Gastroesophageal sphincter (tissue), 3 donors: ENCODE results near the gene AQP4.

ENCODE experiments used
- CTCF ChIP-seq, 4 experiments: fragments of 200-600 bp in 2 of 4; fragments of 450-650 bp in 2 of 4; sonication (generic) in 1 of 4; IDR thresholded peaks; one replicate each; pipeline ENCODE4 v1.5.1; 2017 to 2019; ENCODE audit warnings: antibody characterized with exemption in 4 of 4, mild to moderate bottlenecking in 2 of 4, moderate library complexity in 2 of 4
- EP300 ChIP-seq: sonication (generic); formaldehyde crosslinking; IDR thresholded peaks from one replicate; pipeline ENCODE4 v1.6.1; 2017; ENCODE audit warnings: antibody characterized with exemption, mild to moderate bottlenecking
- POLR2A ChIP-seq, 2 donors: fragments of 450-650 bp; IDR thresholded peaks; one replicate each; pipeline ENCODE4 v1.6.1; 2017; ENCODE audit warnings: antibody characterized with exemption in 2 of 2, mild to moderate bottlenecking in 2 of 2, moderate library complexity in 1 of 2
- POLR2AphosphoS5 ChIP-seq: sonication (generic); formaldehyde crosslinking; IDR thresholded peaks from one replicate; pipeline ENCODE4 v1.6.1; 2017; ENCODE audit warnings: antibody characterized with exemption

- TF ChIP-seq CTCF (IDR thresholded peaks at IDR 0.05) (no peak), EP300 (no peak), POLR2AphosphoS5 (no peak), POLR2A (IDR thresholded peaks at IDR 0.05) (no peak)
Measured at GRCh38 chr18:26909599-26910290, 44.2 kb upstream of the AQP4 start.
